HK-2 (cell line): ENCODE measurements around the gene TRAF3.
"Not testable (repeated sequence)": the region's sequence is repeated elsewhere in the genome, so short reads cannot be mapped to it uniquely, and the experiment has no call there.

ENCODE experiments used
- DNase-seq: peaks from one replicate; pipeline ENCODE4 v3.0.0-alpha.2; 2018; ENCODE audit not compliant: unreplicated experiment

The TRAF3 gene

GRCh38 chr14:102751088-102751487, 26.2 kb upstream of the TRAF3 start:
- no peak for DNase-seq

- no peak for DNase-seq
Measured at GRCh38 chr14:102752239-102752847, 24.9 kb upstream of the TRAF3 start.

GRCh38 chr14:102754370-102755262, 22.6 kb upstream of the TRAF3 start:
- DNase-seq = no peak

- no peak for DNase-seq
Measured at GRCh38 chr14:102757646-102758045, 19.6 kb upstream of the TRAF3 start.

GRCh38 chr14:102758087-102758486, 19.2 kb upstream of the TRAF3 start:
- no peak for DNase-seq

GRCh38 chr14:102759456-102760187, 17.6 kb upstream of the TRAF3 start:
- DNase-seq = no peak

- no peak for DNase-seq
Measured at GRCh38 chr14:102760496-102761193, 16.6 kb upstream of the TRAF3 start.

- DNase-seq = no peak
Measured at GRCh38 chr14:102761206-102761605, 16.0 kb upstream of the TRAF3 start.

GRCh38 chr14:102764220-102764671, 13.0 kb upstream of the TRAF3 start:
- DNase-seq = no peak

GRCh38 chr14:102765770-102766169, 11.5 kb upstream of the TRAF3 start:
- DNase-seq = not testable (repeated sequence)

GRCh38 chr14:102768223-102769048, 8.8 kb upstream of the TRAF3 start:
- DNase-seq = no peak

- no peak for DNase-seq
Measured at GRCh38 chr14:102769049-102769327, 8.3 kb upstream of the TRAF3 start.

- DNase-seq = no peak
Measured at GRCh38 chr14:102770147-102771123, 6.8 kb upstream of the TRAF3 start.

GRCh38 chr14:102771144-102771543, 6.1 kb upstream of the TRAF3 start:
- no peak for DNase-seq

GRCh38 chr14:102772781-102773570, 4.3 kb upstream of the TRAF3 start:
- no peak for DNase-seq

GRCh38 chr14:102774391-102775153, 2.7 kb upstream of the TRAF3 start:
- peak; percentile 36 for DNase-seq

- DNase-seq = peak; percentile 45
Measured at GRCh38 chr14:102775855-102776760, 1.1 kb upstream of the TRAF3 start.
